BJ (cell line): Measurements from ENCODE around the gene C5orf47. TPM values are rescaled to one million over a fixed set of nuclear protein-coding genes. Genes with fewer than 3 reads are reported as not detected.
A peak's percentile ranks its signal among the peaks of the same experiment; 100 is the strongest.

Experiments used
- CTCF ChIA-PET: fragments of 350-600 bp; formaldehyde crosslinking; extraction: SDS; loops from one replicate; lab custom pipeline; 2021; ENCODE audit warnings: antibody characterized with exemption, inconsistent platforms; lab: Yijun Ruan, JAX
- POLR2A ChIA-PET: fragments of 300-600 bp; sonication (Branson Sonifier 250); formaldehyde crosslinking; extraction: SDS; loops from one replicate; lab custom pipeline; 2021; ENCODE audit warnings: antibody characterized with exemption; lab: Charles Lee
- DNase-seq: peaks from one replicate; pipeline ENCODE4 v3.0.0-alpha.2; 2011; ENCODE audit warnings: low read depth
- H3K27me3 ChIP-seq: 2 replicates; pipeline ENCODE4 v1.6.0; 2011; ENCODE audit warnings: low read length; ENCODE audit not compliant: control insufficient read depth, insufficient read depth
- H3K36me3 ChIP-seq: 2 replicates; pipeline ENCODE4 v1.5.1; 2011; ENCODE audit warnings: low read length; ENCODE audit not compliant: control insufficient read depth, insufficient read depth
- H3K4me3 ChIP-seq: 2 replicates; pipeline ENCODE4 v1.5.1; 2011; ENCODE audit warnings: low read depth, mild to moderate bottlenecking, control low read depth, low read length
- CTCF ChIP-seq: IDR thresholded peaks from 2 replicates; pipeline ENCODE4 v1.5.1; 2011; ENCODE audit warnings: low read depth, mild to moderate bottlenecking, control low read depth, inconsistent platforms, low read length, moderate library complexity; ENCODE audit not compliant: insufficient read depth
- polyA plus RNA-seq: library from polyadenylated mRNA; depleted of rRNA; stranded (reverse); fragments of >200 nt; gene quantifications from 2 replicates; pipeline ENCODE4 v1.2.3, GENCODE V29; 2011

C5orf47 gene
- polyA plus RNA-seq, 1 experiment: not detected

DNA sequence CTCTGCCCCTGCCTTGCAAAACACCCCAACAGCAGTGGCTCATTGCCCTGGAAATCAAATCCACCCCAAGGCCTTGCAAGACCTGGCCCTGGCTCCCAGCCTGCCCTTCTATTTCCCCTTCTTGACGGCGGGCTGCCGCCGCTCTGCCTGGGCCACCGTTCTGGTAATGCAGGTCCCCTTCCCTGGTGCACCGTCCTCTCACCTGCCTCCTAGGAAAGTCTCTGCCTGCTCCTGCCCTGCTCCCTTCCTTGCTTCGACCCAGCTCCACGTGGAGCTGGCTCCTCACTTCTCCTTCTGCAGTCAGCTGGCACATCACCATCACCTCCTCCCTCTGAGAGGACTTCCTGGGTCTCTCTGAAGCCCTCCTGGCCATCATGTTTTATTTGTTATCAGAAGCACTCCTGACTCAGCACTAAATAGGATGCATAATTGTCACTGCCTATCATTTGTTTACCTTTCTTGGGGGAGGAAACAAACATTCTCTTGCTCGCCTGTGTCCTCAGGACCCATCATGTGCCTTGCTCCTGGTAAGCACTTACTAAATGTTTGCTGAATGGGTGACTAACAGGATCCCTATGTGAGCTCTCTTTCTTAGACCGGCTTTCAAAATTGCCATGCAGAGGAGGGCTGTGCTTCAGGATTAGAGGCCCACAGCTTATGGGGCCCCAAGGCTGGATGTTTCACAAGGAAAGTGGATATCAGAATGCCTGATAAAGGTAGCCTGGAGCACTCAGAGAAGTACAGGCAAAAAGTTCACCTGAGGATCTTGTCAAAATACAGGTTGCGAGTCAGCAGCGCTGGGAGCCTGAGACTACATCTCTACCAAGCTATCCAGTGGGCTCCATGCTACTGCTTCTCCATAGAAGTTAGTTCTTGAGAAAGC is 19.6 kb upstream of the C5orf47 start:
- ChIA-PET CTCF (interaction anchor here (1.3 to 8.0 kb wide), 3 partner anchors 9 to 348 kb away, joined by 3 to 150 read pairs (median 4); partner anchors contain the start of gene BOD1), POLR2A (no interaction called here)
- H3K27me3 ChIP-seq: no peaks in the 10 kb centered on the region; the same call in 1 of the 2 replicates
- no peak overlapping the region for H3K4me3 ChIP-seq
- no peak for TF ChIP-seq CTCF
- no peak for DNase-seq
- H3K36me3 ChIP-seq: no peaks in the 10 kb centered on the region

DNA sequence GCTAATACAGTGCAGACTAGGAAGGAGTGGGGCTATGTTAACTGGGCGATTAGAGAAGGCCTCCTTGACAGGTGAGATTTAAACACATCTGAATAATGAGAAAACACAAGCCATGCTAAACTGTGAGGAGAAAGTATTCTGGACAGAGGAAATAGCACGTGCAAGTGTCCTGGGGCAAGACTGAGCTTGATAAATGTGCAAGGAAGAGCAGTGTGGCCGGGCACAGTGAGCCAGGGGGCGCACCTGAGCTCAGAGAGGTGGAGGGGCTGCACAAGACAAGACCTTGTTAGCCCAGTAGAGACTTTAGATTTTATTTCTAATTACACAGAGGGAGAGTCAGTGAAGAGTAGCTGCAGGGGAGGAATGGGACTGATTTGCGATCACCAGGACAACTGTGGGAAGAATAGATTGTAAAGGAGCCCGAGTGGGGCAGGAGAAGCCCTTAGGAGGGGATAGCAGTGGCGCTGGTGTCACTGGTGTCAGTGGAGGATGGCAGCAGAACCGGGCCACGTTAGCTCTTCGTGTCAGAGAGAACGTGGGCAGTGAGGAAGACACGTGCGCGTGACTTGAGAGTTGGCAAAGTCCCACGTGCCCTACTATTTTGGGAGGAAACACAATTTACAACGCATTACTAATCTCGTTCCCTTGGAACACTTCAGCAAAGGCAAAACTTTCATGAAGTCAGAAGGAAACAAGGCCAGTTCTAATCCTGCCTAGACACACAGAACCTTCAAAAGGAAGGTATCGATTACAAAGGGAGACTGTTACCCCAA is 17.9 kb upstream of the C5orf47 start:
- no peak for TF ChIP-seq CTCF
- ChIA-PET CTCF (interaction anchor here (0.6 to 8.0 kb wide), 6 partner anchors 27 to 389 kb away, joined by 3 to 150 read pairs (median 3); partner anchors contain the start of gene BOD1), POLR2A (no interaction called here)
- no peak for DNase-seq
- H3K4me3 ChIP-seq: no peak overlapping the region
- H3K36me3 ChIP-seq: no peaks in the 10 kb centered on the region
- no peaks in the 10 kb centered on the region; the same call in 1 of the 2 replicates for H3K27me3 ChIP-seq

GRCh38 chr5:173971681-173972345 is 17.2 kb upstream of the C5orf47 start:
- Histone ChIP-seq H3K27me3 (no peaks in the 10 kb centered on the region; the same call in 1 of the 2 replicates), H3K4me3 (no peak overlapping the region), H3K36me3 (no peaks in the 10 kb centered on the region)
- DNase-seq: no peak
- POLR2A ChIA-PET: interaction anchor here (0.7 kb wide), 1 partner anchor 141 kb away, joined by 3 read pairs; no protein-coding TSS in a partner anchor
- CTCF ChIA-PET: interaction anchor here (0.6 to 8.0 kb wide), 7 partner anchors 14 to 390 kb away, joined by 3 to 150 read pairs (median 5); partner anchors contain the start of gene BOD1
- no peak for TF ChIP-seq CTCF

DNA sequence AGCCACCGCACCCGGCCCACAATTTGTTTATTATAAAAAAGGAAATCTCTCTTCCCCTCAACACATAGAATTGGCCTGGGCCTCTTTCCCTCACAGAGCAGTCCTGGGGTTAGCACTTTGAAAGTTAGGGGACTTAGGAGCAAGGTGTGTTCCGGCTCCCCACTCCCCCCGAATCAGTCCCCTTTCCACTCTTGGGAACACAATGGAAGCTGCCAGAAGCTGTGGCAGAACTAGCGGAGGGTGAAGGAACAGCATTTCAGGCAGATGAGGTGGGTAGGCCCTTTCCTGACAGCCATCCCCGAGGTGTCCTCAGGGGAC is 16.4 kb upstream of the C5orf47 start:
- CTCF ChIA-PET: interaction anchor here (0.6 to 8.0 kb wide), 22 partner anchors 9 to 360 kb away, joined by 3 to 150 read pairs (median 4); partner anchors contain the start of gene BOD1
- H3K4me3 ChIP-seq: peak overlapping the region; percentile 36; the same call in 1 of the 2 replicates
- POLR2A ChIA-PET: no interaction called here
- no peak for TF ChIP-seq CTCF
- no peaks in the 10 kb centered on the region for H3K36me3 ChIP-seq
- H3K27me3 ChIP-seq: no peaks in the 10 kb centered on the region; the same call in 1 of the 2 replicates
- DNase-seq: no peak
